Measurements from ENCODE around the gene C2CD3. TPM values are rescaled to one million over a fixed set of nuclear protein-coding genes. Genes with fewer than 3 reads are reported as not detected.

The C2CD3 gene
- total and polyA plus RNA-seq, 10 of the 15 experiments (the other 5 are each of a cell fraction or from before 2014, with no cell fraction given) = 2.3 to 24.0 (median 16.3) TPM

DNA sequence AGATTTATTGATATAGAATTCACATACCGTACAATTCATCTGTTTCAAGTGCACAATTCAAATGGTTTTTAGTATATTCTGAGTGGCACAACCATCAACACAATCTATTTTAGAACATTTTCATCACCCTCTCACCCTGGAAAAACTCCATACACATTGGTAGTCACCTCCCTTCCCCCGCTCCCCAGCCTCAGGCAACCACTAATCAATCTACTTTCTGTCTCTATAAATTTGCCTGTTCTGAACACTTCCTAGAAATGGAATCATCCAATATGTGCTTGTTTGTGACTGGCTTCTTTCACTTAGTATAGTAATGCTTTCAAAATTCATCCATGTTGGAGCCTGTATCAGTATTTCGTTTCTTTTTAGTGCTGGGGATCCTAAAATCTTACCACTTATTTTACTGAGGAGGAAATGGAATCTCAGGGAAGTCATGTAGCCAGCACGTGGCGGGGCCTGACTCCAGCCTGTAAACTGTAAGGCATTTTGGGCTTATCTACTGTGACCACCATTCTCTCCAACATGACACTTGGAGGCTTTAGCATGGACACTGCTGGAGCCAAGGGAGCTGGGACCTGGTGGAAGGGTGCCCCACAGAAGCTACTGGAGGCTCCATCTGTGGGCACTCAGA lies 161.0 kb downstream of the C2CD3 start:
- FAIRE-seq (no peak), DNase-seq (ENCODE audit: low read depth, low spot score) (no peak), ATAC-seq (no peak)
- WGBS (ENCODE audit: insufficient coverage, insufficient replicate concordance, low lambda C conversion rate, missing lambda C conversion rate) = 98% methylated on average over 5 of the region's 5 CpGs
- no TSS peak for BruUV-seq (replicated peaks)
- Histone ChIP-seq H4K20me1 (ENCODE audit: control insufficient read depth, insufficient read depth) (no peaks in the 10 kb centered on the region), H3K4me1 (ENCODE audit: control insufficient read depth, insufficient read depth, low read length) (peaks cover 27% of the 10 kb centered on the region), H3K9me3 (replicated peaks; ENCODE audit: control insufficient read depth, insufficient read depth, low read length) (no peaks in the 10 kb centered on the region), H3K4me2 (ENCODE audit: control insufficient read depth, insufficient read depth) (no peak overlapping the region), H3K79me2 (ENCODE audit: control insufficient read depth, insufficient read depth, low read length) (no peaks in the 10 kb centered on the region), H3K4me3 (no peak overlapping the region), H2AFZ (ENCODE audit: control insufficient read depth, low read depth, low read length) (no peak overlapping the region), H3K36me3 (ENCODE audit: control insufficient read depth in 2 of 2, insufficient read depth in 2 of 2, low read length in 1 of 2) (peaks cover 0 to 1% of the 10 kb centered on the region in 2 experiments; a peak in 3 of 4 replicates), H3K27me3 (replicated peaks in 1 of 2; ENCODE audit: control insufficient read depth in 2 of 2, insufficient read depth in 2 of 2, low read length in 1 of 2) (no peaks in the 10 kb centered on the region), H3K27ac (ENCODE audit: control insufficient read depth, insufficient read depth) (no peak overlapping the region), H3K9ac (ENCODE audit: control insufficient read depth, insufficient read depth, low read length) (no peak overlapping the region)
- ChIA-PET POLR2A (interaction anchor here (0.7 kb wide), 1 partner anchor 166 kb away, joined by 4 read pairs; no protein-coding TSS in a partner anchor), SMC1A (ENCODE audit: uncharacterized antibody, unreplicated experiment) (interaction anchor here (2.0 to 4.8 kb wide), 3 partner anchors 12 to 28 kb away, joined by 5 to 21 read pairs (median 19); partner anchors contain the start of gene UCP2), CTCF (interaction anchor here (0.7 kb wide), 1 partner anchor 100 kb away, joined by 3 read pairs; no protein-coding TSS in a partner anchor), RAD21 (ENCODE audit: unreplicated experiment) (interaction anchor here (1.5 kb wide), 1 partner anchor 11 kb away, joined by 3 read pairs; no protein-coding TSS in a partner anchor)
- in situ Hi-C loops (cut with MboI) = no loop called here
- intact Hi-C loops (cut with micrococcal nuclease; ENCODE audit: unreplicated experiment) = loop anchor here (2.0 kb wide), 1 partner anchor 13 kb away; no protein-coding TSS in a partner anchor
- TF ChIP-seq MYB (IDR thresholded peaks at IDR 0.05; ENCODE audit: borderline replicate concordance, low read depth, low read length) (no peak), TAF1 (IDR thresholded peaks at IDR 0.05; ENCODE audit: borderline replicate concordance, low read depth, low read length) (no peak), NBN (IDR thresholded peaks at IDR 0.05) (no peak), HDAC6 (IDR thresholded peaks at IDR 0.05; ENCODE audit: unreplicated experiment) (no peak), BCL3 (IDR thresholded peaks at IDR 0.05; ENCODE audit: borderline replicate concordance, insufficient read depth, low read depth, low read length, poor library complexity, severe bottlenecking) (no peak), ETV6 (conservative IDR thresholded peaks at IDR 0.05 in 1 of 2, IDR thresholded peaks at IDR 0.05 in 1 of 2; ENCODE audit: borderline replicate concordance in 1 of 2, low read depth in 1 of 2) (no peak), ZNF592 (IDR thresholded peaks at IDR 0.05) (no peak), IKZF1 (conservative IDR thresholded peaks at IDR 0.05) (no peak), CBX3 (IDR thresholded peaks at IDR 0.05; ENCODE audit: borderline replicate concordance, low read depth) (no peak), FOS (IDR thresholded peaks at IDR 0.05; ENCODE audit: borderline replicate concordance, extremely low read depth, insufficient read length) (no peak), TCF7 (IDR thresholded peaks at IDR 0.05; ENCODE audit: borderline replicate concordance) (no peak), SMC3 (IDR thresholded peaks at IDR 0.05; ENCODE audit: borderline replicate concordance, low read length) (no peak)
- TF ChIP-seq, protein P1, sequence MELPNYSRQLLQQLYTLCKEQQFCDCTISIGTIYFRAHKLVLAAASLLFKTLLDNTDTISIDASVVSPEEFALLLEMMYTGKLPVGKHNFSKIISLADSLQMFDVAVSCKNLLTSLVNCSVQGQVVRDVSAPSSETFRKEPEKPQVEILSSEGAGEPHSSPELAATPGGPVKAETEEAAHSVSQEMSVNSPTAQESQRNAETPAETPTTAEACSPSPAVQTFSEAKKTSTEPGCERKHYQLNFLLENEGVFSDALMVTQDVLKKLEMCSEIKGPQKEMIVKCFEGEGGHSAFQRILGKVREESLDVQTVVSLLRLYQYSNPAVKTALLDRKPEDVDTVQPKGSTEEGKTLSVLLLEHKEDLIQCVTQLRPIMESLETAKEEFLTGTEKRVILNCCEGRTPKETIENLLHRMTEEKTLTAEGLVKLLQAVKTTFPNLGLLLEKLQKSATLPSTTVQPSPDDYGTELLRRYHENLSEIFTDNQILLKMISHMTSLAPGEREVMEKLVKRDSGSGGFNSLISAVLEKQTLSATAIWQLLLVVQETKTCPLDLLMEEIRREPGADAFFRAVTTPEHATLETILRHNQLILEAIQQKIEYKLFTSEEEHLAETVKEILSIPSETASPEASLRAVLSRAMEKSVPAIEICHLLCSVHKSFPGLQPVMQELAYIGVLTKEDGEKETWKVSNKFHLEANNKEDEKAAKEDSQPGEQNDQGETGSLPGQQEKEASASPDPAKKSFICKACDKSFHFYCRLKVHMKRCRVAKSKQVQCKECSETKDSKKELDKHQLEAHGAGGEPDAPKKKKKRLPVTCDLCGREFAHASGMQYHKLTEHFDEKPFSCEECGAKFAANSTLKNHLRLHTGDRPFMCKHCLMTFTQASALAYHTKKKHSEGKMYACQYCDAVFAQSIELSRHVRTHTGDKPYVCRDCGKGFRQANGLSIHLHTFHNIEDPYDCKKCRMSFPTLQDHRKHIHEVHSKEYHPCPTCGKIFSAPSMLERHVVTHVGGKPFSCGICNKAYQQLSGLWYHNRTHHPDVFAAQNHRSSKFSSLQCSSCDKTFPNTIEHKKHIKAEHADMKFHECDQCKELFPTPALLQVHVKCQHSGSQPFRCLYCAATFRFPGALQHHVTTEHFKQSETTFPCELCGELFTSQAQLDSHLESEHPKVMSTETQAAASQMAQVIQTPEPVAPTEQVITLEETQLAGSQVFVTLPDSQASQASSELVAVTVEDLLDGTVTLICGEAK (IDR thresholded peaks at IDR 0.05; ENCODE audit: borderline replicate concordance) = no peak
